ENCODE results near the gene BUB3. TPM values are rescaled to one million over a fixed set of nuclear protein-coding genes. Genes with fewer than 3 reads are reported as not detected.

BUB3 gene, protein sequence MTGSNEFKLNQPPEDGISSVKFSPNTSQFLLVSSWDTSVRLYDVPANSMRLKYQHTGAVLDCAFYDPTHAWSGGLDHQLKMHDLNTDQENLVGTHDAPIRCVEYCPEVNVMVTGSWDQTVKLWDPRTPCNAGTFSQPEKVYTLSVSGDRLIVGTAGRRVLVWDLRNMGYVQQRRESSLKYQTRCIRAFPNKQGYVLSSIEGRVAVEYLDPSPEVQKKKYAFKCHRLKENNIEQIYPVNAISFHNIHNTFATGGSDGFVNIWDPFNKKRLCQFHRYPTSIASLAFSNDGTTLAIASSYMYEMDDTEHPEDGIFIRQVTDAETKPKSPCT
- 52.0 TPM for polyA plus RNA-seq (2013, experiment 1 of 2)
- polyA plus RNA-seq (2013, experiment 2 of 2) = 54.7 TPM

DNA sequence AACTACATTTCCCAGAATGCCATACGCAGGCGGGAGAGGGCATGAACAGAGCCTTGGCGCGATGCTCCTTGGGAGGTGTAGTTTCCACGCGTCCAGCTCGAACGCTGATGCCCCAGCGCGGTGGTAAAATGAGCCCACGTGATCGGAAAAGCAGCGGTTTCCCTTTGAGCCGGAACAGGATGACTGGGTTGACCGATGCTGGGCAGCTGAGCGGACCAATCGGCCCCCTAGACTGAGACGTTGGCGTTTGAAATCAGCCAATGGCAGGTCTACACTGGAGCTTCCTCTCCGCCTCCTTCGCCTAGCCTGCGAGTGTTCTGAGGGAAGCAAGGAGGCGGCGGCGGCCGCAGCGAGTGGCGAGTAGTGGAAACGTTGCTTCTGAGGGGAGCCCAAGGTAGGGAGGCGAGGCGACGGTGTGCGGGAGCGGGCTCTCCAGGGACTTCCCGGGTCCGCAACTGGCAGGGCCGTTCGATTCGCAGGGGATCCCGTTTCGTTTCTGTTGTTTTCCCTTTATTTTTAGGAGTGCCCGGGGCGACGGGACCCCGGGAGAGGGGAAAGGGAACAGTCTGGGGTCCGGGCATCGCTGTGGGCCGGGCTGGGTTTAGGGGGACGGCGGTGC is at the start of gene BUB3:
BUB3 (plus strand) TSS at position 311 of the 619 bp plus-strand sequence. CDS start 516 bp downstream, outside the sequence.
- H3K18ac ChIP-seq (ENCODE audit: low read depth in 1 of 2, low read length in 2 of 2) = peak within 1 kb of the TSS; percentile 89 to 94
- peak within 1 kb of the TSS; percentile 90 for H2BK120ac ChIP-seq (ENCODE audit: low read depth, low read length)
- H4K8ac ChIP-seq (ENCODE audit: low read length) = peak within 1 kb of the TSS; percentile 94
- WGBS = under 1% methylated on average over 40 of the region's 50 CpGs
- peak within 1 kb of the TSS; percentile 39 for H2BK5ac ChIP-seq (ENCODE audit: low read depth, low read length, poor library complexity, severe bottlenecking)
- H3K23ac ChIP-seq (ENCODE audit: low read length in 2 of 2) = peak within 1 kb of the TSS in 1 of 2 experiments; percentile 23
- H2AK5ac ChIP-seq (ENCODE audit: low read length, severe bottlenecking) = no peak within 1 kb of the TSS
- DNase-seq = peak; percentile 100
- peak within 1 kb of the TSS; percentile 51 for H3K4me2 ChIP-seq (ENCODE audit: low read length, poor library complexity, severe bottlenecking)
- H3K14ac ChIP-seq (ENCODE audit: low read length in 2 of 2) = no peak within 1 kb of the TSS
- H3K9me3 ChIP-seq (ENCODE audit: control insufficient read depth, low read length) = no peaks in the 10 kb centered on the region
- H3K9ac ChIP-seq (ENCODE audit: low read length) = peak within 1 kb of the TSS; percentile 97
- peak within 1 kb of the TSS; percentile 89 for H4K91ac ChIP-seq (ENCODE audit: low read length)
- H3K79me1 ChIP-seq (replicated peaks; ENCODE audit: low read length, poor library complexity, severe bottlenecking) = no peaks in the 10 kb centered on the region
- peak within 1 kb of the TSS; percentile 42 to 54 for H3K4ac ChIP-seq (ENCODE audit: low read depth in 1 of 2, low read length in 2 of 2)
- peak within 1 kb of the TSS; percentile 73 for H2AFZ ChIP-seq (ENCODE audit: low read depth, low read length)
- H3K27me3 ChIP-seq (ENCODE audit: control insufficient read depth in 1 of 2, insufficient read depth in 1 of 2, low read length in 2 of 2) = peaks cover 38 to 39% of the 10 kb centered on the region in 2 experiments
- peaks cover 3 to 40% of the 10 kb centered on the region in 2 experiments for H3K36me3 ChIP-seq (ENCODE audit: control insufficient read depth in 1 of 2, insufficient read depth in 2 of 2, low read depth in 1 of 2, low read length in 2 of 2)
- peaks cover 22% of the 10 kb centered on the region for H3K4me1 ChIP-seq (ENCODE audit: control insufficient read depth, insufficient read depth, low read depth, low read length)
- peak within 1 kb of the TSS; percentile 82 to 84 for H3K4me3 ChIP-seq (ENCODE audit: insufficient read depth in 1 of 2, low read depth in 1 of 2, low read length in 2 of 2)
- H2BK12ac ChIP-seq (ENCODE audit: low read length in 2 of 2) = no peak within 1 kb of the TSS
- H2BK15ac ChIP-seq (ENCODE audit: low read depth, poor library complexity, severe bottlenecking) = peak within 1 kb of the TSS; percentile 93
- peak within 1 kb of the TSS; percentile 88 for H3K27ac ChIP-seq (ENCODE audit: low read length, poor library complexity, severe bottlenecking)

DNA sequence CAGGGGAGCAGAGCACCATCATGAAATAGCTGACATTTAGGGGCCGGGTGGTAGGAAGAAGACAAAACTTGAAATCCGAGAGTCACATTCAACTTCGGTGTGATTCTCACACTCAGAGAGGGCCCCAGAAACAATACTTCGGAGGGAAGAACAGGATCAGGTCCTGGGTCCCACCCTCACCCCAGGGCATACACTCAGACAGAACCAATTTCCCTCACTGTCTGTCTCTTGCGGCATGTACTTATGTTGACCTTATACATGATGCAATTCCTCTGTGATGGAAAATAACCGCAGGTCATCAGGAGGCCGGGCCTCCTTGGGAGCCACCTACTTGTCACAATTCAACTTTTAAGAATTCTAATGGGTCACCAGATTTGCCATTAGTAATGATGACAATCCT is 44.7 kb upstream of the BUB3 start:
- Histone ChIP-seq H3K79me1 (replicated peaks; ENCODE audit: low read length, poor library complexity, severe bottlenecking) (no peaks in the 10 kb centered on the region), H3K36me3 (ENCODE audit: control insufficient read depth in 1 of 2, insufficient read depth in 2 of 2, low read depth in 1 of 2, low read length in 2 of 2) (no peaks in the 10 kb centered on the region), H3K23ac (ENCODE audit: low read length in 2 of 2) (no peak overlapping the region), H2BK120ac (ENCODE audit: low read depth, low read length) (no peak overlapping the region), H2BK15ac (ENCODE audit: low read depth, poor library complexity, severe bottlenecking) (no peak overlapping the region), H4K8ac (ENCODE audit: low read length) (no peak overlapping the region), H2BK12ac (ENCODE audit: low read length in 2 of 2) (no peak overlapping the region), H2AK5ac (ENCODE audit: low read length, severe bottlenecking) (no peak overlapping the region), H3K9ac (ENCODE audit: low read length) (no peak overlapping the region), H3K4me3 (ENCODE audit: insufficient read depth in 1 of 2, low read depth in 1 of 2, low read length in 2 of 2) (no peak overlapping the region), H3K27ac (ENCODE audit: low read length, poor library complexity, severe bottlenecking) (no peak overlapping the region), H3K9me3 (ENCODE audit: control insufficient read depth, low read length) (no peaks in the 10 kb centered on the region), H3K4ac (ENCODE audit: low read depth in 1 of 2, low read length in 2 of 2) (no peak overlapping the region), H2BK5ac (ENCODE audit: low read depth, low read length, poor library complexity, severe bottlenecking) (no peak overlapping the region), H2AFZ (ENCODE audit: low read depth, low read length) (no peak overlapping the region), H4K91ac (ENCODE audit: low read length) (no peak overlapping the region), H3K14ac (ENCODE audit: low read length in 2 of 2) (no peak overlapping the region), H3K18ac (ENCODE audit: low read depth in 1 of 2, low read length in 2 of 2) (no peak overlapping the region), H3K4me2 (ENCODE audit: low read length, poor library complexity, severe bottlenecking) (no peak overlapping the region), H3K27me3 (ENCODE audit: control insufficient read depth in 1 of 2, insufficient read depth in 1 of 2, low read length in 2 of 2) (peaks cover 8 to 28% of the 10 kb centered on the region in 2 experiments), H3K4me1 (ENCODE audit: control insufficient read depth, insufficient read depth, low read depth, low read length) (no peaks in the 10 kb centered on the region)
- 68% methylated on average over 7 of the region's 7 CpGs for WGBS
- DNase-seq = no peak

DNA sequence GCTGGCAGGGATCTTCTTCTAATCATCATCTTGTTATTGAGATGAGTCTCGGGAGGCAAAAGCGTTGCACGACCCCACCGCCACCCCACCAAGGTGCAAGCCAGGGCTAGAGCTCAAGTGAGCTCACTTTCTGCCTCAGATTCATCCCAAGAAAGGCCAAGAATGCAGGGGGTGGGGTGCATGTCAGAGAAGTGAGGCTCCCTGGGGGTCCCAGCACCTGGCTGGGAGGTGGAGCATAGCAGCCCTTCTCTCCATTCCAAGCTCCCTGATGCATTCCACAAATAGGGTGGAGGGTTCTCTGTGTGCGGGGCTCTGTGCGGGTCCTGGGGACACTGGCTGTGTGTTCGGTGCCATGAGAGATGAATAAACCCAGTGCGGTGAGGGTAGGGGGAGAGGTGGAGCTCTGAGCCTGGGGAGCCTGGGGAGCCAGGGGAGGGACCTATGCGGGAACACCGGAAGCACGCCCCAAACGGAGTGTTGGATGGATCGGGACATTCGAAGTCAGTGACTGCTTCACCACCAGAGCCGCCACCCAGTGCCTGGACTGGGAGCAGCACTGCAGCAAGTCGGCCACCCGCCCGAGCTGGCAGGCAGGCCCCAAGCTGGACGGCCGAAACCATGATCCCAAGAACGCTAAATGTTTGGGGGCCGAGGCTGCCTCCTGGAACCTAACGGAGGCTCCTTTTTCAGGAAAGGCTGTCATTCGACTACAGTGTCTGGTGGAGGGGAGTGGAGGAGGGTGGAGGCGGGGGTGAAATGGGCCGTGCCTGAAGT is 36.4 kb upstream of the BUB3 start:
- H3K27ac ChIP-seq (ENCODE audit: low read length, poor library complexity, severe bottlenecking) = no peak overlapping the region
- H3K18ac ChIP-seq (ENCODE audit: low read depth in 1 of 2, low read length in 2 of 2) = no peak overlapping the region
- no peak overlapping the region for H2AFZ ChIP-seq (ENCODE audit: low read depth, low read length)
- H2BK15ac ChIP-seq (ENCODE audit: low read depth, poor library complexity, severe bottlenecking) = no peak overlapping the region
- H4K91ac ChIP-seq (ENCODE audit: low read length) = no peak overlapping the region
- H3K79me1 ChIP-seq (replicated peaks; ENCODE audit: low read length, poor library complexity, severe bottlenecking) = no peaks in the 10 kb centered on the region
- no peak overlapping the region for H2BK12ac ChIP-seq (ENCODE audit: low read length in 2 of 2)
- no peak overlapping the region for H3K23ac ChIP-seq (ENCODE audit: low read length in 2 of 2)
- no peaks in the 10 kb centered on the region for H3K4me1 ChIP-seq (ENCODE audit: control insufficient read depth, insufficient read depth, low read depth, low read length)
- 36% methylated on average over 26 of the region's 26 CpGs for WGBS
- peak overlapping the region in 1 of 2 experiments; percentile 7 for H3K14ac ChIP-seq (ENCODE audit: low read length in 2 of 2)
- H3K4ac ChIP-seq (ENCODE audit: low read depth in 1 of 2, low read length in 2 of 2) = no peak overlapping the region
- H2BK5ac ChIP-seq (ENCODE audit: low read depth, low read length, poor library complexity, severe bottlenecking) = no peak overlapping the region
- peaks cover 25 to 56% of the 10 kb centered on the region in 2 experiments for H3K27me3 ChIP-seq (ENCODE audit: control insufficient read depth in 1 of 2, insufficient read depth in 1 of 2, low read length in 2 of 2)
- peak overlapping the region; percentile 3 to 29 for H3K4me3 ChIP-seq (ENCODE audit: insufficient read depth in 1 of 2, low read depth in 1 of 2, low read length in 2 of 2)
- no peak overlapping the region for H2BK120ac ChIP-seq (ENCODE audit: low read depth, low read length)
- H3K4me2 ChIP-seq (ENCODE audit: low read length, poor library complexity, severe bottlenecking) = no peak overlapping the region
- H3K36me3 ChIP-seq (ENCODE audit: control insufficient read depth in 1 of 2, insufficient read depth in 2 of 2, low read depth in 1 of 2, low read length in 2 of 2) = no peaks in the 10 kb centered on the region
- H3K9ac ChIP-seq (ENCODE audit: low read length) = no peak overlapping the region
- no peak for DNase-seq
- H4K8ac ChIP-seq (ENCODE audit: low read length) = no peak overlapping the region
- no peaks in the 10 kb centered on the region for H3K9me3 ChIP-seq (ENCODE audit: control insufficient read depth, low read length)
- no peak overlapping the region for H2AK5ac ChIP-seq (ENCODE audit: low read length, severe bottlenecking)

DNA sequence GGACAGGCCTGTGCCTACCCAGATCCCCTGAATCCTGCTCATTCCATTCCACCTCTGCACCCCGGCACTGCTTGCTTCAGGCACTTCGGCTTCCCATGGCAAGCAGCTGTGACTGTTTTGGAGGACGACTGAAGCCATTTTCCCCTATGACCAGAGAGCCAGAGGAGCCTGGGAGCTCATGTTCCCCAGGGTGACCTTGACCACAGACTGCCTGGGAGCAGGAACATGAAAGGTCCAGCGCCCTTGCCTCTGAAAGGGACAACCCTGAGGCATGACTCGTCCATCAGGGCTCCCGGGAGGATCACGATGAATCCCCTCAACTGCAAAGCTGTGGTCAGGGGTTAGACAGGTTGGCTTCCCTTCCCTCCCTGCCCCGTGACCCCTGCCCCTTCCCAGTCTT is 35.1 kb upstream of the BUB3 start:
- Histone ChIP-seq H2BK120ac (ENCODE audit: low read depth, low read length) (no peak overlapping the region), H2AK5ac (ENCODE audit: low read length, severe bottlenecking) (no peak overlapping the region), H3K14ac (ENCODE audit: low read length in 2 of 2) (no peak overlapping the region), H3K4me1 (ENCODE audit: control insufficient read depth, insufficient read depth, low read depth, low read length) (no peaks in the 10 kb centered on the region), H3K36me3 (ENCODE audit: control insufficient read depth in 1 of 2, insufficient read depth in 2 of 2, low read depth in 1 of 2, low read length in 2 of 2) (no peaks in the 10 kb centered on the region), H3K18ac (ENCODE audit: low read depth in 1 of 2, low read length in 2 of 2) (no peak overlapping the region), H2BK5ac (ENCODE audit: low read depth, low read length, poor library complexity, severe bottlenecking) (no peak overlapping the region), H3K4me3 (ENCODE audit: insufficient read depth in 1 of 2, low read depth in 1 of 2, low read length in 2 of 2) (no peak overlapping the region), H3K4ac (ENCODE audit: low read depth in 1 of 2, low read length in 2 of 2) (no peak overlapping the region), H3K9ac (ENCODE audit: low read length) (no peak overlapping the region), H3K9me3 (ENCODE audit: control insufficient read depth, low read length) (no peaks in the 10 kb centered on the region), H3K23ac (ENCODE audit: low read length in 2 of 2) (no peak overlapping the region), H2BK12ac (ENCODE audit: low read length in 2 of 2) (no peak overlapping the region), H3K27me3 (ENCODE audit: control insufficient read depth in 1 of 2, insufficient read depth in 1 of 2, low read length in 2 of 2) (peaks cover 25 to 51% of the 10 kb centered on the region in 2 experiments), H3K79me1 (replicated peaks; ENCODE audit: low read length, poor library complexity, severe bottlenecking) (no peaks in the 10 kb centered on the region), H4K8ac (ENCODE audit: low read length) (no peak overlapping the region), H2BK15ac (ENCODE audit: low read depth, poor library complexity, severe bottlenecking) (no peak overlapping the region), H2AFZ (ENCODE audit: low read depth, low read length) (no peak overlapping the region), H4K91ac (ENCODE audit: low read length) (no peak overlapping the region), H3K4me2 (ENCODE audit: low read length, poor library complexity, severe bottlenecking) (no peak overlapping the region), H3K27ac (ENCODE audit: low read length, poor library complexity, severe bottlenecking) (no peak overlapping the region)
- DNase-seq = no peak
- 81% methylated on average over 8 of the region's 8 CpGs for WGBS
